IMR-90 (cell line): ENCODE data around the gene FXN. TPM values are rescaled to one million over a fixed set of nuclear protein-coding genes. Genes with fewer than 3 reads are reported as not detected.

Experiments used
- ATAC-seq: fragments of 200-7000 bp; cut with Tn5 transposase; 2 replicates; pipeline ENCODE4 v1.9.1; 2020; ENCODE audit warnings: low read depth, mild to moderate bottlenecking, moderate library complexity
- BruUV-seq: library from RNA; stranded (reverse); fragments of 400-500 nt; replicated peaks from 2 replicates; lab custom pipeline; 2021; lab: Mats Ljungman, UMichigan
- CTCF ChIA-PET: fragments of 300-600 bp; formaldehyde crosslinking; extraction: SDS; loops from one replicate; lab custom pipeline; 2021; ENCODE audit warnings: antibody characterized with exemption; lab: Yijun Ruan, JAX
- POLR2A ChIA-PET: fragments of 300-600 bp; sonication (Branson Sonifier 250); formaldehyde crosslinking; loops from one replicate; lab custom pipeline; 2022; ENCODE audit warnings: antibody characterized with exemption; ENCODE audit not compliant: unreplicated experiment; lab: Charles Lee
- DNase-seq: peaks from one replicate; pipeline ENCODE4 v3.0.0; 2013
- H2AFZ ChIP-seq: replicated peaks from 2 replicates; pipeline ENCODE3; 2013; ENCODE audit warnings: low read length, mild to moderate bottlenecking; ENCODE audit not compliant: poor library complexity
- H2AK5ac ChIP-seq: 2 replicates; pipeline ENCODE4 v1.6.1; 2013; ENCODE audit warnings: low read depth, low read length, inconsistent platforms
- H2AK9ac ChIP-seq: replicated peaks from 2 replicates; pipeline ENCODE3; 2013; ENCODE audit warnings: mild to moderate bottlenecking, low read depth, low read length, moderate library complexity; ENCODE audit not compliant: poor library complexity
- H2BK120ac ChIP-seq: 2 replicates; pipeline ENCODE4 v1.6.1; 2013; ENCODE audit warnings: low read depth, low read length, inconsistent platforms
- H2BK15ac ChIP-seq: 3 replicates; pipeline ENCODE4 v1.6.1; 2013; ENCODE audit warnings: low read depth, low read length, inconsistent platforms
- H2BK20ac ChIP-seq: 2 replicates; pipeline ENCODE4 v1.6.1; 2013; ENCODE audit warnings: low read depth, mild to moderate bottlenecking, inconsistent platforms, low read length, moderate library complexity
- H2BK5ac ChIP-seq: 2 replicates; pipeline ENCODE4 v1.6.1; 2013; ENCODE audit warnings: mild to moderate bottlenecking, low read depth, low read length, inconsistent platforms; ENCODE audit not compliant: poor library complexity, severe bottlenecking
- H3K14ac ChIP-seq: replicated peaks from 2 replicates; pipeline ENCODE4 v1.6.1; 2013; ENCODE audit warnings: low read depth, low read length, inconsistent platforms
- H3K18ac ChIP-seq: 2 replicates; pipeline ENCODE4 v1.6.1; 2013; ENCODE audit warnings: low read depth, low read length, control low read depth
- H3K23ac ChIP-seq: 2 replicates; pipeline ENCODE4 v1.6.1; 2013; ENCODE audit warnings: low read depth, low read length, inconsistent platforms
- H3K27ac ChIP-seq: 2 replicates; pipeline ENCODE4 v1.5.1; 2013; ENCODE audit warnings: mild to moderate bottlenecking, control low read depth, low read length; ENCODE audit not compliant: insufficient read depth
- H3K27me3 ChIP-seq: 2 replicates; pipeline ENCODE4 v1.6.1; 2013; ENCODE audit warnings: low read length; ENCODE audit not compliant: control insufficient read depth, insufficient read depth
- H3K36me3 ChIP-seq: 2 replicates; pipeline ENCODE4 v1.6.1; 2013; ENCODE audit warnings: low read length, mixed read lengths; ENCODE audit not compliant: control insufficient read depth, insufficient read depth
- H3K4ac ChIP-seq: 2 replicates; pipeline ENCODE4 v1.6.1; 2013; ENCODE audit warnings: low read depth, low read length, inconsistent platforms
- H3K4me1 ChIP-seq: 2 replicates; pipeline ENCODE4 v1.6.1; 2013; ENCODE audit warnings: low read length, mixed read lengths; ENCODE audit not compliant: control insufficient read depth, insufficient read depth
- H3K4me2 ChIP-seq: 2 replicates; pipeline ENCODE4 v1.6.1; 2013; ENCODE audit warnings: low read depth, mild to moderate bottlenecking, control low read depth, low read length, moderate library complexity
- H3K4me3 ChIP-seq: 2 replicates; pipeline ENCODE4 v1.5.1; 2013; ENCODE audit warnings: low read depth, mild to moderate bottlenecking, control low read depth, low read length, moderate library complexity; ENCODE audit not compliant: insufficient read depth
- H3K56ac ChIP-seq: 2 replicates; pipeline ENCODE4 v1.6.1; 2013; ENCODE audit warnings: low read length, inconsistent platforms; ENCODE audit not compliant: insufficient read depth; ENCODE audit errors: extremely low read depth
- H3K79me1 ChIP-seq, 2 experiments: 2 replicates each; pipeline ENCODE4 v1.6.1; 2013; ENCODE audit warnings: low read length in 2 of 2, inconsistent platforms in 1 of 2, low read depth in 1 of 2
- H3K9ac ChIP-seq: 2 replicates; pipeline ENCODE4 v1.6.1; 2013; ENCODE audit warnings: low read depth, low read length, control low read depth
- H3K9me1 ChIP-seq: 2 replicates; pipeline ENCODE4 v1.6.1; 2013; ENCODE audit warnings: low read length, inconsistent platforms; ENCODE audit not compliant: insufficient read depth
- H3K9me3 ChIP-seq: 2 replicates; pipeline ENCODE4 v1.6.1; 2013; ENCODE audit warnings: low read length; ENCODE audit not compliant: control insufficient read depth, insufficient read depth
- H4K20me1 ChIP-seq: 2 replicates; pipeline ENCODE4 v1.6.1; 2013; ENCODE audit warnings: low read length, inconsistent platforms; ENCODE audit not compliant: insufficient read depth
- H4K5ac ChIP-seq: 2 replicates; pipeline ENCODE4 v1.6.1; 2013; ENCODE audit warnings: mild to moderate bottlenecking, low read depth, low read length, control low read depth
- H4K8ac ChIP-seq, 2 experiments: 2 replicates each; pipeline ENCODE4 v1.6.1; 2013; ENCODE audit warnings: low read depth in 2 of 2, low read length in 2 of 2, control low read depth in 1 of 2, inconsistent platforms in 1 of 2
- H4K91ac ChIP-seq: 2 replicates; pipeline ENCODE4 v1.6.1; 2013; ENCODE audit warnings: low read depth, low read length, inconsistent platforms; ENCODE audit not compliant: insufficient read depth
- BHLHE40 ChIP-seq: fragments of 150-350 bp; IDR thresholded peaks from 2 replicates; pipeline ENCODE4 v1.6.1; 2016; ENCODE audit warnings: mild to moderate bottlenecking, low read depth, low read length
- CEBPB ChIP-seq: IDR thresholded peaks from 2 replicates; pipeline ENCODE4 v1.6.1; 2012; ENCODE audit warnings: low read depth, low read length, improper control_type of control experiment
- CHD1 ChIP-seq: IDR thresholded peaks from 2 replicates; pipeline ENCODE4 v1.6.1; 2012; ENCODE audit warnings: low read depth, low read length, improper control_type of control experiment
- ELK1 ChIP-seq: fragments of 150-350 bp; IDR thresholded peaks from 2 replicates; pipeline ENCODE4 v1.6.1; 2016; ENCODE audit warnings: low read depth, mild to moderate bottlenecking, low read length, moderate library complexity, borderline replicate concordance
- FOS ChIP-seq: fragments of 150-350 bp; IDR thresholded peaks from 2 replicates; pipeline ENCODE4 v1.6.1; 2016; ENCODE audit warnings: low read depth, low read length
- MAFK ChIP-seq: IDR thresholded peaks from 2 replicates; pipeline ENCODE4 v1.6.1; 2012; ENCODE audit warnings: low read depth, low read length, improper control_type of control experiment
- MAZ ChIP-seq: IDR thresholded peaks from 2 replicates; pipeline ENCODE4 v1.6.1; 2012; ENCODE audit warnings: low read depth, mild to moderate bottlenecking, low read length, improper control_type of control experiment, moderate library complexity, borderline replicate concordance
- MXI1 ChIP-seq: IDR thresholded peaks from 2 replicates; pipeline ENCODE4 v1.6.1; 2012; ENCODE audit warnings: low read depth, mild to moderate bottlenecking, low read length, moderate library complexity, borderline replicate concordance
- NFE2L2 ChIP-seq: fragments of 150-350 bp; IDR thresholded peaks from 2 replicates; pipeline ENCODE4 v1.6.1; 2016; ENCODE audit warnings: low read depth, mild to moderate bottlenecking, low read length
- POLR2A ChIP-seq: IDR thresholded peaks from 2 replicates; pipeline ENCODE4 v1.6.1; 2012; ENCODE audit warnings: mild to moderate bottlenecking, low read depth, low read length
- RAD21 ChIP-seq: IDR thresholded peaks from 2 replicates; pipeline ENCODE4 v1.6.1; 2012; ENCODE audit warnings: low read length, improper control_type of control experiment
- RCOR1 ChIP-seq: IDR thresholded peaks from 2 replicates; pipeline ENCODE4 v1.6.1; 2012; ENCODE audit warnings: mild to moderate bottlenecking, low read length, improper control_type of control experiment; ENCODE audit not compliant: insufficient replicate concordance
- RFX5 ChIP-seq: IDR thresholded peaks from 2 replicates; pipeline ENCODE4 v1.8.0; 2012; ENCODE audit warnings: low read depth, mild to moderate bottlenecking, low read length, moderate library complexity
- SMC3 ChIP-seq: fragments of 150-350 bp; IDR thresholded peaks from 2 replicates; pipeline ENCODE4 v1.6.1; 2016; ENCODE audit warnings: low read depth, mild to moderate bottlenecking, antibody characterized with exemption, low read length, moderate library complexity
- WGBS, 2 experiments: methylation state at CpG; one replicate each; pipeline versions ENCODE4 v1.1.5 to v1.1.7; 2013; ENCODE audit warnings: missing lambda C conversion rate in 2 of 2; ENCODE audit not compliant: insufficient read length in 1 of 2; ENCODE audit errors: extremely low coverage in 2 of 2; 5-methylcytosine and 5-hydroxymethylcytosine counted together
- dilution Hi-C: fragments of 300-500 bp; cut with HindIII; formaldehyde crosslinking; loops from one replicate; pipeline ENCODE4 v1.14.3; 2018; ENCODE audit warnings: low sequenced_read_pairs; ENCODE audit not compliant: unreplicated experiment
- in situ Hi-C: fragments of 300-500 bp; cut with MboI; formaldehyde crosslinking; loops from 3 replicates; pipeline ENCODE4 v1.14.3; 2019; ENCODE audit warnings: low sequenced_read_pairs, inconsistent platforms, mixed read lengths
- intact Hi-C: fragments of 100-400 bp; cut with micrococcal nuclease; formaldehyde crosslinking; loops from 2 replicates; pipeline ENCODE4 v1.10.0; 2022
- polyA plus RNA-seq, 3 experiments: library from polyadenylated mRNA; depleted of rRNA; stranded (reverse); fragments of >200 nt; gene quantifications; 2 replicates each; pipeline ENCODE4 v1.2.3, GENCODE V29; 2012; ENCODE audit warnings: low replicate concordance in 1 of 3
- total RNA-seq: library from RNA; depleted of rRNA; stranded (reverse); fragments of >200 nt; gene quantifications from 2 replicates; pipeline ENCODE4 v1.2.3, GENCODE V29; 2012
- TF ChIP-seq, protein P1 (sequence below): fragments of 150-350 bp; IDR thresholded peaks from 2 replicates; pipeline ENCODE4 v1.6.1; 2017; ENCODE audit warnings: mild to moderate bottlenecking, antibody characterized with exemption, low read length, low read depth
- TF ChIP-seq, protein P2 (sequence below): conservative IDR thresholded peaks from 2 replicates; pipeline ENCODE4 v1.5.1; 2012; ENCODE audit warnings: mild to moderate bottlenecking, low read depth, low read length, improper control_type of control experiment

Gene FXN
- total and polyA plus RNA-seq, 2 of the 4 experiments (the other 2 are of a cell fraction) = 3.9 to 18.1 TPM

DNA sequence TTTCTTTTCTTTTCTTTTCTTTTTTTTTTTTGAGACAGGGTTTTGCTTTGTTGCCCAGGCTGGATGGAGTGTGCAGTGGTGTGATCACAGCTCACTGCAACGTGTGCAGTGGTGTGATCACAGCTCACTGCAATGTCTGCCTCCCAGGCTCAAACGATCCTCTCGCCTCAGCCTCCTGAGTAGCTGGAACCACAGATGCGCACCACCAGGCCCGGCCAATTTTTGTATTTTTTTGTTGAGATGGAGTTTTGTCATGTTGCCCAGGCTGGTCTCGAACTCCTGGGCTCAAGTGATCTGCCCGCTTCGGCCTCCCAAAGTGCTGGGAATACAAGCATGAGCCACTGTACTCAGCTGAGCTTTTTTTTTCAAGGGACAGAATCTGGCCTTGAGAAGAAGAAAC lies 101.8 kb downstream of the FXN start:
- no peak overlapping the region for H2AK9ac ChIP-seq
- H2AFZ ChIP-seq = no peak overlapping the region
- no peak for DNase-seq
- H3K14ac ChIP-seq = no peak overlapping the region
- H3K4me3 ChIP-seq = no peak overlapping the region
- H3K23ac ChIP-seq = no peak overlapping the region
- no peak overlapping the region for H2BK20ac ChIP-seq
- no peak overlapping the region for H3K4me2 ChIP-seq
- ATAC-seq = no peak
- H3K9me1 ChIP-seq = peaks cover 10% of the 10 kb centered on the region
- H3K79me1 ChIP-seq = peaks cover 13 to 54% of the 10 kb centered on the region in 2 experiments; a peak in 3 of 4 replicates
- H4K5ac ChIP-seq = no peak overlapping the region
- no peak overlapping the region for H3K18ac ChIP-seq
- no peaks in the 10 kb centered on the region for H3K27me3 ChIP-seq
- H4K20me1 ChIP-seq = peaks cover 3% of the 10 kb centered on the region; the same call in 1 of the 2 replicates
- H3K56ac ChIP-seq = no peak overlapping the region
- H3K27ac ChIP-seq = no peak overlapping the region
- no peak overlapping the region for H3K9ac ChIP-seq
- CTCF ChIA-PET = no interaction called here
- no TSS peak for BruUV-seq
- no peak overlapping the region for H3K4ac ChIP-seq
- TF ChIP-seq RCOR1 (no peak), MAZ (no peak), MAFK (no peak), RAD21 (no peak), ELK1 (no peak), MXI1 (no peak), BHLHE40 (no peak), CEBPB (no peak), NFE2L2 (no peak), POLR2A (no peak), SMC3 (no peak), CHD1 (no peak), RFX5 (no peak), FOS (no peak)
- TF ChIP-seq, protein P1, sequence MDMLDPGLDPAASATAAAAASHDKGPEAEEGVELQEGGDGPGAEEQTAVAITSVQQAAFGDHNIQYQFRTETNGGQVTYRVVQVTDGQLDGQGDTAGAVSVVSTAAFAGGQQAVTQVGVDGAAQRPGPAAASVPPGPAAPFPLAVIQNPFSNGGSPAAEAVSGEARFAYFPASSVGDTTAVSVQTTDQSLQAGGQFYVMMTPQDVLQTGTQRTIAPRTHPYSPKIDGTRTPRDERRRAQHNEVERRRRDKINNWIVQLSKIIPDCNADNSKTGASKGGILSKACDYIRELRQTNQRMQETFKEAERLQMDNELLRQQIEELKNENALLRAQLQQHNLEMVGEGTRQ = no peak
- TF ChIP-seq, protein P2, sequence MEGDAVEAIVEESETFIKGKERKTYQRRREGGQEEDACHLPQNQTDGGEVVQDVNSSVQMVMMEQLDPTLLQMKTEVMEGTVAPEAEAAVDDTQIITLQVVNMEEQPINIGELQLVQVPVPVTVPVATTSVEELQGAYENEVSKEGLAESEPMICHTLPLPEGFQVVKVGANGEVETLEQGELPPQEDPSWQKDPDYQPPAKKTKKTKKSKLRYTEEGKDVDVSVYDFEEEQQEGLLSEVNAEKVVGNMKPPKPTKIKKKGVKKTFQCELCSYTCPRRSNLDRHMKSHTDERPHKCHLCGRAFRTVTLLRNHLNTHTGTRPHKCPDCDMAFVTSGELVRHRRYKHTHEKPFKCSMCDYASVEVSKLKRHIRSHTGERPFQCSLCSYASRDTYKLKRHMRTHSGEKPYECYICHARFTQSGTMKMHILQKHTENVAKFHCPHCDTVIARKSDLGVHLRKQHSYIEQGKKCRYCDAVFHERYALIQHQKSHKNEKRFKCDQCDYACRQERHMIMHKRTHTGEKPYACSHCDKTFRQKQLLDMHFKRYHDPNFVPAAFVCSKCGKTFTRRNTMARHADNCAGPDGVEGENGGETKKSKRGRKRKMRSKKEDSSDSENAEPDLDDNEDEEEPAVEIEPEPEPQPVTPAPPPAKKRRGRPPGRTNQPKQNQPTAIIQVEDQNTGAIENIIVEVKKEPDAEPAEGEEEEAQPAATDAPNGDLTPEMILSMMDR = no peak
- H3K36me3 ChIP-seq = no peaks in the 10 kb centered on the region
- intact Hi-C loops = no loop called here
- H2AK5ac ChIP-seq = no peak overlapping the region
- H4K8ac ChIP-seq = no peak overlapping the region
- no peak overlapping the region for H2BK120ac ChIP-seq
- 100% methylated on average over 1 of the region's 8 CpGs; no CpG with 5 or more reads in 1 of the 2 experiments for WGBS, 2 experiments
- peaks cover 3% of the 10 kb centered on the region; the same call in 1 of the 2 replicates for H3K4me1 ChIP-seq
- no peak overlapping the region for H2BK15ac ChIP-seq
- in situ Hi-C loops = no loop called here
- POLR2A ChIA-PET = no interaction called here
- H3K9me3 ChIP-seq = no peaks in the 10 kb centered on the region
- H2BK5ac ChIP-seq = no peak overlapping the region
- dilution Hi-C loops = no loop called here
- no peak overlapping the region for H4K91ac ChIP-seq
